Measurements from ENCODE around the gene FREM2.

DNA sequence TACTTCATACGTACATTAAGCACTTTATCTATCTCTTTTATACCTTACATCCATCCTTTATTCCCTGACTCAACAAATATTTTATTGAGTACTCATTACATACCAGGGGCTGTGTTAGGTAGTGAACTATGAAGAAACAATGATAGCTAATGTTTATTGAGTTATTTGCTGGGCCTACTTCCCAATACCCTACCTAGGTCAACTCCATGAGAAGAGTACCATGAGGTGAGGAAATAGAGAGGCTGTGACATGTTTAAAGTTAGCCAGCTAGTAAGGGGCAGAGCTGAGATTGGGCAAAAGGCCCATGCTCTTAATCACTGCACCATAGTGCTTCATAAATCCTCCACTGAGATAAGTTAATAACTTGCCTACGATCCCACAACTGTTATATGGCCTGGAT is 79.9 kb downstream of the FREM2 start:
- TF ChIP-seq, protein P1, sequence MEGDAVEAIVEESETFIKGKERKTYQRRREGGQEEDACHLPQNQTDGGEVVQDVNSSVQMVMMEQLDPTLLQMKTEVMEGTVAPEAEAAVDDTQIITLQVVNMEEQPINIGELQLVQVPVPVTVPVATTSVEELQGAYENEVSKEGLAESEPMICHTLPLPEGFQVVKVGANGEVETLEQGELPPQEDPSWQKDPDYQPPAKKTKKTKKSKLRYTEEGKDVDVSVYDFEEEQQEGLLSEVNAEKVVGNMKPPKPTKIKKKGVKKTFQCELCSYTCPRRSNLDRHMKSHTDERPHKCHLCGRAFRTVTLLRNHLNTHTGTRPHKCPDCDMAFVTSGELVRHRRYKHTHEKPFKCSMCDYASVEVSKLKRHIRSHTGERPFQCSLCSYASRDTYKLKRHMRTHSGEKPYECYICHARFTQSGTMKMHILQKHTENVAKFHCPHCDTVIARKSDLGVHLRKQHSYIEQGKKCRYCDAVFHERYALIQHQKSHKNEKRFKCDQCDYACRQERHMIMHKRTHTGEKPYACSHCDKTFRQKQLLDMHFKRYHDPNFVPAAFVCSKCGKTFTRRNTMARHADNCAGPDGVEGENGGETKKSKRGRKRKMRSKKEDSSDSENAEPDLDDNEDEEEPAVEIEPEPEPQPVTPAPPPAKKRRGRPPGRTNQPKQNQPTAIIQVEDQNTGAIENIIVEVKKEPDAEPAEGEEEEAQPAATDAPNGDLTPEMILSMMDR (IDR thresholded peaks at IDR 0.05; ENCODE audit: low read depth, low read length) = no peak
- no peak for TF ChIP-seq POLR2A (IDR thresholded peaks at IDR 0.05; ENCODE audit: extremely low read depth, insufficient read length)

All from NB4 (cell line).